HEK293 (cell line): ENCODE results near the gene DNAJB4.

ENCODE experiments used
- KLF10 ChIP-seq: fragments of 450-650 bp; IDR thresholded peaks from 2 replicates; pipeline ENCODE4 v1.5.1; 2018; ENCODE audit warnings: missing biosample characterization, mild to moderate bottlenecking, missing genetic modification characterization
- ZNF311 ChIP-seq: fragments of 450-650 bp; formaldehyde crosslinking; IDR thresholded peaks from 2 replicates; pipeline ENCODE4 v1.5.1; 2017; ENCODE audit warnings: missing biosample characterization, missing genetic modification characterization, borderline replicate concordance
- ZNF37A ChIP-seq: fragments of 450-650 bp; IDR thresholded peaks from 2 replicates; pipeline ENCODE4 v1.5.1; 2018; ENCODE audit warnings: missing biosample characterization, missing genetic modification characterization
- ZNF510 ChIP-seq: fragments of 450-650 bp; formaldehyde crosslinking; IDR thresholded peaks from 2 replicates; pipeline ENCODE4 v1.5.1; 2018; ENCODE audit warnings: mild to moderate bottlenecking, missing genetic modification characterization, missing biosample characterization; ENCODE audit not compliant: insufficient replicate concordance
- ZNF555 ChIP-seq: fragments of 450-650 bp; formaldehyde crosslinking; conservative IDR thresholded peaks from 2 replicates; pipeline ENCODE4 v1.5.1; 2017; ENCODE audit warnings: missing biosample characterization, mild to moderate bottlenecking, missing genetic modification characterization, inconsistent platforms
- ZNF792 ChIP-seq: fragments of 450-650 bp; formaldehyde crosslinking; IDR thresholded peaks from 2 replicates; pipeline ENCODE4 v1.5.1; 2016; ENCODE audit warnings: missing biosample characterization, missing genetic modification characterization
- TF ChIP-seq, protein P1 (sequence below): fragments of 450-650 bp; formaldehyde crosslinking; IDR thresholded peaks from 2 replicates; pipeline ENCODE4 v1.5.1; 2016; ENCODE audit warnings: missing biosample characterization, missing genetic modification characterization

- TF ChIP-seq ZNF37A (tag by site-specific recombination) (no peak), ZNF555 (tag by site-specific recombination) (no peak), ZNF792 (tag by site-specific recombination) (no peak), ZNF311 (tag by site-specific recombination) (no peak), KLF10 (no peak), ZNF510 (tag by site-specific recombination) (no peak)
- TF ChIP-seq, protein P1, sequence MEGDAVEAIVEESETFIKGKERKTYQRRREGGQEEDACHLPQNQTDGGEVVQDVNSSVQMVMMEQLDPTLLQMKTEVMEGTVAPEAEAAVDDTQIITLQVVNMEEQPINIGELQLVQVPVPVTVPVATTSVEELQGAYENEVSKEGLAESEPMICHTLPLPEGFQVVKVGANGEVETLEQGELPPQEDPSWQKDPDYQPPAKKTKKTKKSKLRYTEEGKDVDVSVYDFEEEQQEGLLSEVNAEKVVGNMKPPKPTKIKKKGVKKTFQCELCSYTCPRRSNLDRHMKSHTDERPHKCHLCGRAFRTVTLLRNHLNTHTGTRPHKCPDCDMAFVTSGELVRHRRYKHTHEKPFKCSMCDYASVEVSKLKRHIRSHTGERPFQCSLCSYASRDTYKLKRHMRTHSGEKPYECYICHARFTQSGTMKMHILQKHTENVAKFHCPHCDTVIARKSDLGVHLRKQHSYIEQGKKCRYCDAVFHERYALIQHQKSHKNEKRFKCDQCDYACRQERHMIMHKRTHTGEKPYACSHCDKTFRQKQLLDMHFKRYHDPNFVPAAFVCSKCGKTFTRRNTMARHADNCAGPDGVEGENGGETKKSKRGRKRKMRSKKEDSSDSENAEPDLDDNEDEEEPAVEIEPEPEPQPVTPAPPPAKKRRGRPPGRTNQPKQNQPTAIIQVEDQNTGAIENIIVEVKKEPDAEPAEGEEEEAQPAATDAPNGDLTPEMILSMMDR (tag by site-specific recombination) = no peak
These were observed 14.0 kb upstream of the DNAJB4 start for GRCh38 chr1:77990629-77991204.
